ENCODE measurements around the gene DDX19B.
A peak's percentile ranks its signal among the peaks of the same experiment; 100 is the strongest.
"Not testable (repeated sequence)": the region's sequence is repeated elsewhere in the genome, so short reads cannot be mapped to it uniquely, and the experiment has no call there.

DDX19B gene

GRCh38 chr16:70287304-70287971 is 11.5 kb upstream of the DDX19B start:
- DNase-seq, result not testable (repeated sequence)

- peak; percentile 49 to 99 (median 94) for DNase-seq
Measured at GRCh38 chr16:70289229-70290094, 9.5 kb upstream of the DDX19B start, which contains the start of gene AARS1. AARS1 (minus strand) TSS chr16:70289506; CDS start chr16:70282763, 6,743 bp downstream.

- DNase-seq, result no peak
Measured at GRCh38 chr16:70290949-70291519, 8.0 kb upstream of the DDX19B start.

- not testable (repeated sequence) for DNase-seq
Measured at GRCh38 chr16:70292148-70292547, 6.8 kb upstream of the DDX19B start.

- DNase-seq, result no peak
Measured at GRCh38 chr16:70294385-70295025, 4.5 kb upstream of the DDX19B start.

GRCh38 chr16:70295634-70296033 is 3.4 kb upstream of the DDX19B start:
- no peak for DNase-seq

- DNase-seq, result no peak
Measured at GRCh38 chr16:70301121-70301520, 2.1 kb downstream of the DDX19B start.

GRCh38 chr16:70302745-70303144 is 3.8 kb downstream of the DDX19B start:
- no peak for DNase-seq

GRCh38 chr16:70304892-70305448 is 6.0 kb downstream of the DDX19B start:
- no peak for DNase-seq

GRCh38 chr16:70306880-70307279 is 7.9 kb downstream of the DDX19B start:
- no peak for DNase-seq

GRCh38 chr16:70307726-70308125 is 8.7 kb downstream of the DDX19B start:
- not testable (repeated sequence) for DNase-seq

GRCh38 chr16:70320121-70320520 is 21.1 kb downstream of the DDX19B start:
- DNase-seq, result no peak

- DNase-seq, result no peak
Measured at GRCh38 chr16:70324998-70325747, 26.2 kb downstream of the DDX19B start.

- no peak for DNase-seq
Measured at GRCh38 chr16:70331091-70331490, 32.1 kb downstream of the DDX19B start.

GRCh38 chr16:70331588-70332358 is 32.8 kb downstream of the DDX19B start:
- peak in 4 of 51 donors; percentile 2 to 37 (median 6) for DNase-seq

- DNase-seq, result not testable (repeated sequence)
Measured at GRCh38 chr16:70332728-70333127, 33.7 kb downstream of the DDX19B start.

- no peak for DNase-seq
Measured at GRCh38 chr16:70337814-70338213, 38.8 kb downstream of the DDX19B start.

GRCh38 chr16:70341600-70341999 is 42.6 kb downstream of the DDX19B start:
- DNase-seq, result no peak

- DNase-seq, result no peak
Measured at GRCh38 chr16:70342016-70342415, 43.0 kb downstream of the DDX19B start.

- no peak for DNase-seq
Measured at GRCh38 chr16:70345840-70346239, 46.9 kb downstream of the DDX19B start.

All from hypothalamus (tissue), 51 donors.